HL-60 (cell line): ENCODE measurements around the gene KCNJ18.
"Not testable (repeated sequence)": the region's sequence is repeated elsewhere in the genome, so short reads cannot be mapped to it uniquely, and the experiment has no call there.

Experiments
- CTCF ChIP-seq: IDR thresholded peaks from one replicate; pipeline ENCODE4 v1.5.1; 2011; ENCODE audit warnings: low read length, control low read depth, inconsistent platforms; ENCODE audit not compliant: insufficient read depth
- GABPA ChIP-seq: IDR thresholded peaks from 2 replicates; pipeline ENCODE4 v1.6.1; 2012; ENCODE audit warnings: low read depth
- SPI1 ChIP-seq: IDR thresholded peaks from 2 replicates; pipeline ENCODE4 v1.6.1; 2012; ENCODE audit warnings: low read depth, mild to moderate bottlenecking, borderline replicate concordance
- TF ChIP-seq, protein P1 (sequence below): IDR thresholded peaks from 2 replicates; pipeline ENCODE4 v1.6.1; 2012; ENCODE audit warnings: low read depth; ENCODE audit not compliant: insufficient replicate concordance

DNA sequence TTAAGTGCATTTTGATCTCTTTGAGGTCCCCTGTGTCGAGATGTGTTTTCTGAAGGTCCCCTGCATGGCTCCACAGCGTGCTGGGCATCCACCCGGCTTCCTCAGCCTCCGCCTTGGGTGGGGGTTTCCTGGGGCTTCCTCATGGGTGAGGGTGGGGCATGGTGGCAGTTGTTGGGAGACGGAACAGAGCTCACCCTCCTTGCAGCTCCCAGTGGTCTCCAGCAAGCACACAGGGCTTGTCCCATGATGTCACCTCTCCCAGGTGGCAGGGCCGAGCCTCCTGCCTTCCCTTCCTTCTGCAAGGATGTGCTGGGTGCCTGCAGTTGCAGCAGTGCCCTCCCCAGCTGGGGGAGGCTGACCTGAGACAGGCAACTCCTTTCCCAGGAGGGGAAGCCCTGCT, 13.4 kb downstream of the KCNJ18 start:
- not testable (repeated sequence) for TF ChIP-seq CTCF, GABPA, SPI1
- TF ChIP-seq, protein P1, sequence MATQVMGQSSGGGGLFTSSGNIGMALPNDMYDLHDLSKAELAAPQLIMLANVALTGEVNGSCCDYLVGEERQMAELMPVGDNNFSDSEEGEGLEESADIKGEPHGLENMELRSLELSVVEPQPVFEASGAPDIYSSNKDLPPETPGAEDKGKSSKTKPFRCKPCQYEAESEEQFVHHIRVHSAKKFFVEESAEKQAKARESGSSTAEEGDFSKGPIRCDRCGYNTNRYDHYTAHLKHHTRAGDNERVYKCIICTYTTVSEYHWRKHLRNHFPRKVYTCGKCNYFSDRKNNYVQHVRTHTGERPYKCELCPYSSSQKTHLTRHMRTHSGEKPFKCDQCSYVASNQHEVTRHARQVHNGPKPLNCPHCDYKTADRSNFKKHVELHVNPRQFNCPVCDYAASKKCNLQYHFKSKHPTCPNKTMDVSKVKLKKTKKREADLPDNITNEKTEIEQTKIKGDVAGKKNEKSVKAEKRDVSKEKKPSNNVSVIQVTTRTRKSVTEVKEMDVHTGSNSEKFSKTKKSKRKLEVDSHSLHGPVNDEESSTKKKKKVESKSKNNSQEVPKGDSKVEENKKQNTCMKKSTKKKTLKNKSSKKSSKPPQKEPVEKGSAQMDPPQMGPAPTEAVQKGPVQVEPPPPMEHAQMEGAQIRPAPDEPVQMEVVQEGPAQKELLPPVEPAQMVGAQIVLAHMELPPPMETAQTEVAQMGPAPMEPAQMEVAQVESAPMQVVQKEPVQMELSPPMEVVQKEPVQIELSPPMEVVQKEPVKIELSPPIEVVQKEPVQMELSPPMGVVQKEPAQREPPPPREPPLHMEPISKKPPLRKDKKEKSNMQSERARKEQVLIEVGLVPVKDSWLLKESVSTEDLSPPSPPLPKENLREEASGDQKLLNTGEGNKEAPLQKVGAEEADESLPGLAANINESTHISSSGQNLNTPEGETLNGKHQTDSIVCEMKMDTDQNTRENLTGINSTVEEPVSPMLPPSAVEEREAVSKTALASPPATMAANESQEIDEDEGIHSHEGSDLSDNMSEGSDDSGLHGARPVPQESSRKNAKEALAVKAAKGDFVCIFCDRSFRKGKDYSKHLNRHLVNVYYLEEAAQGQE = not testable (repeated sequence)
